GM18502 (cell line): ENCODE results near the gene ACSF3.

ENCODE experiments used
- ATAC-seq: cut with Tn5 transposase; IDR thresholded peaks from one replicate; pipeline ENCODE4 v1.9.1; 2021; ENCODE audit warnings: mild to moderate bottlenecking; ENCODE audit not compliant: unreplicated experiment, poor library complexity

ACSF3 gene

DNA sequence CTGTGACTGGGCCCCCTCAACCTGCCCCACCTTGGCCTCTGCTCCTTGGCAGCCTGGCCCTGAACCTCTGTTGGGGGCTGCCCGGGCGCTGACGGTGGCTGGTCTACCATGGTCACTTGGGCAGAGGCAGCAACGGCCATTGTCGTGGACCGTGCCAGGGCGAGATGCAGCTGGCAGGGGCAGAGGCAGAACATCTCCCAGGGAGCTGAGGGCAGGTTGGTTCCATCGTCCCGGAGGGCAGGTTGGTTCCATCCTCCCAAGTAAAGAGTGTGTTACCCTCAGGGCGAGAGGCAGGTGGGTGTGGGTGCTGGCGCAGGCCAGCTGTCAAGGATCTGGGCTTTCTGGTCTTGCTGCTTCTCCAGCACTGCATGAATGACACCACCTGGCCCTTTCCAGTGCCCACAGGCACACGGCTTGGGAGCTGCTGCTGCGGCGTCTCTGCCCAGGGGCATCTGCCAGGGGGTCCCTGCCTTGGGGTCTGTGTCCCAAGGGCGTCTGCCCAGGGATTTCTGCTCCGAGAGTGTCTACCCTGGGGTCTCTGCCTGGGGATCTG, 12.0 kb downstream of the ACSF3 start:
- ATAC-seq, result no peak

- ATAC-seq, result no peak
Measured at GRCh38 chr16:89106533-89107202, 13.0 kb downstream of the ACSF3 start.

- no peak for ATAC-seq
Measured at GRCh38 chr16:89107203-89107582, 13.5 kb downstream of the ACSF3 start.

DNA sequence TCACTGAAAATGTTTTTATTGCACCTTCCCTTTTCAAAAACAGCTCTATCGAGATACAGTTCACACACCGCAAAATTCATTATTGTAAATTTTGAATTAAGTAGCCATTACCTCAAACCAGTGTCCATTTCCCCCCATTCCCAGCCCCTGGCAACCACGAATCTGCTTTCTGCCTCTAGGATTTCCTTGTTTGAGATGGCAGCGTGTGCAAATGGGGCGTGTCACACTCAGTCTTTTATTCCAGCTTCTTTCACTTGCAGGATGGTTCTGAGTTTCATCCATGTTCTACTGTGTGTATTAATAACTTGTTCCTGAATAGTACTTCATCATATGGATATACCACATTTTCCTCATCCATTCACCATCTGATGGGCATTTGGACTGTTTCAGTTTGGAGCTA, 14.8 kb downstream of the ACSF3 start:
- no peak for ATAC-seq

- no peak for ATAC-seq
Measured at GRCh38 chr16:89110641-89111040, 17.0 kb downstream of the ACSF3 start.

GRCh38 chr16:89111263-89111662, 17.6 kb downstream of the ACSF3 start:
- no peak for ATAC-seq

DNA sequence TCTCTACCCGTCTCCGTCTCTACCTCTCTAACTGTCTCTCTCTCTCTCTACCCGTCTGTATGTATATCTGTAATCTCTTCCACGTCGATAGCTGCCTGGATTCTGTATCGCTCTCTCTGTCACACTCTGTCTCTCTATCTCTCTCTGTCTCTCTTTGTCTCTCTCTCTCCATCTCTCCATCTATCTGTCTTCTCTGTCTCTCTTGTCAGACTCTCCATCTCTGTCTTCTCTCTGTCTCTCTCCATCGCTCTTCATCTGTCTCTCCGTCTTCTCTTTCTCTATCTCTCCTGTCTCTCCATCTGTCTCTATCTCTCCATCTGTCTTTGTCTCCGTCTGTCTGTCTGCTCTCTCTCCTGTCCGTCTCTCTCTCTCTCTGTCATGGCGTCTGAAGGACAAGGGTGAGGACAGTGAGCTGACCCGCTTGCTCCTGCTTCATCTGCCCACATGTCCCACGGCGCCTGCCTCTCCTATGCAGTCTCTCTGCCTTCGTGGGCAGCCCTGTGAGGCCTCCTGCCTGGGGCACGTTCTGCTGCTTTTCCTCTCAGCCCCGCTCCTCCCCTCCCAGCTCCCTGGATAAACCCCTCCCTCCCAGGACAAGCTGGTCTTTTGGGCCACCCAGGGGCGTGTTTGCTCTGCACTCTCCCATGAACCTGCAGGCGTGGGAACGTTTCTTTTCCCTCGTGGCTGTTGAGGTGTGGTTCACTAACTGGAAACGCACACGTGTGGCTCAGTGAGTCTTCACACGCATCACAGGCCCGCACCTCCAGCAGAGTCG, 18.9 kb downstream of the ACSF3 start:
- no peak for ATAC-seq

DNA sequence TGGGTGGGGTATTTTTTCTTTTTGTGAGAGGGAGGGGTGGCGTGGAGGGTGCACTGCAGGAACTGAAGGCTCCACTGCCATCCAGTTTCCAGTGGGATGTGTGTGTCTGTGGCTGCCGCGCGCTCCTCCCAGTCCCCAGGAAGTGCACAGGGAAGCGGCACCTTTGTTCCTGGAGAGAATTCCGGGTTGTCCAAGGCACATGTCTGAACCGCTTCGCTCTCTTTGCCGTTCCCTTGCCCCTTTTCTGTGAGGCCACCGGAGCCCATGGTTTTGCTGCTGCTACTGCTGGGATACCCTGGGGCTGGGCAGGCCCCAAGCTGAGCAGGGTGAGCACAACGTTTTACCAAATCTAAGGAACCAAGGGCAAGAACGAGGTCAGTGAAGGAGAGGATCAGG, 19.5 kb downstream of the ACSF3 start:
- ATAC-seq, result no peak

DNA sequence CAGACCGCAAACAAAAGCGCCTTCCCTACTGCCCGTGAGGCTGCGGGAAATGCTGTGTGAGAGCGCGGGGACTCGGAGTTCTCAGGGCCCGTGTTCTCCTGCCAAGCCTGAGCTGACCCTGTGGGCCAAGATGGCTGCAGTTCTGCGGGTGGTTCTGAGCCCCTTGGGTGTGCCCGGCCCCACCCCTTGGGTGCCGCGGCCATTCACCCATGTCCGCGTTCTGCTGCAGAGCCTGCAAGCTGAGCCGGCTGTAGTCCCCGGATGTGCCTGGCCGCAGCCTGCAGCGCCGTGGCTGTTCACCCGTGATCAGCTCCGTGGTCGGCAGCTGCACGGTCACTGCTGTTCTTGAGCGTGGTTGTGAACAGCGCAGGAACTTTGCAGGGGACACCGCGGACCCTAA, 20.0 kb downstream of the ACSF3 start:
- no peak for ATAC-seq

DNA sequence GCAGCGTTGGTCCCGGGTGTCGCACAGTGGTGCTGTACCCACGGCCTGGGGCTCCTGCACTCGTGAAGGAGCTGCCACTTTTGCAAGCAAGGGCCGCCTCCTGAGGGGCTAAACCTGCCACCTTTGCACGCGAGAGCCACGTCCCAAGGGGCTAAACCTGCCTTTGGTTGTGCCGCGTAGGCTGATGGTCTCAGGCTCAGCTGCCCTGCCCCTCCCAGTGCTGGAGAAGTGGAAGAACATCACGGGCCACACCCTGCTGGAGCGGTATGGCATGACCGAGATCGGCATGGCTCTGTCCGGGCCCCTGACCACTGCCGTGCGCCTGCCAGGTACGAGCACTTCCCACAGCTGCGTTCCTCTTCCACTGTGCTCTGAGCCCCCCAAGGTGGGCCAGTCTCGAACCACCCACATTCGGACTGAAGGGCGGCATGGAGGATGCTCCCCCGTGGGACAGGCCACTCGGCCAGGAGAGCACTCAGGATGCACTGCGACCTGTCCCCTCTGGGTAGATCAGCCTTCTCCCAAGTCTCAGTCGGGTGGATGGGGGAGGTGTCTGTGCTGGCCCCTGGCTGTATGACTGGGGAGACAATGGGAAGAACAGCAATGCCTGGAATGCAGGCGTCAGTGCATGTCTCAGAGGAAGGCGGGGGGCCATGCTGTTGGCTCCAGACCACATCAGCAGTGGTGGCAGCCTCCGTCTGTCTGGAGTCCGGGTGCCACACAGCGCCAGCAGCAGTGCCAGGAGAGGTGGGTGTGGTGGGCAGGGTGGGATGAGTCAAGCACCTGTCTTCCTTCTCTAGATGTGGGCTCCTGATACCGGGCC, 20.7 kb downstream of the ACSF3 start:
- peak; percentile 5 for ATAC-seq

GRCh38 chr16:89115216-89115861, 21.7 kb downstream of the ACSF3 start:
- peak; percentile 85 for ATAC-seq

DNA sequence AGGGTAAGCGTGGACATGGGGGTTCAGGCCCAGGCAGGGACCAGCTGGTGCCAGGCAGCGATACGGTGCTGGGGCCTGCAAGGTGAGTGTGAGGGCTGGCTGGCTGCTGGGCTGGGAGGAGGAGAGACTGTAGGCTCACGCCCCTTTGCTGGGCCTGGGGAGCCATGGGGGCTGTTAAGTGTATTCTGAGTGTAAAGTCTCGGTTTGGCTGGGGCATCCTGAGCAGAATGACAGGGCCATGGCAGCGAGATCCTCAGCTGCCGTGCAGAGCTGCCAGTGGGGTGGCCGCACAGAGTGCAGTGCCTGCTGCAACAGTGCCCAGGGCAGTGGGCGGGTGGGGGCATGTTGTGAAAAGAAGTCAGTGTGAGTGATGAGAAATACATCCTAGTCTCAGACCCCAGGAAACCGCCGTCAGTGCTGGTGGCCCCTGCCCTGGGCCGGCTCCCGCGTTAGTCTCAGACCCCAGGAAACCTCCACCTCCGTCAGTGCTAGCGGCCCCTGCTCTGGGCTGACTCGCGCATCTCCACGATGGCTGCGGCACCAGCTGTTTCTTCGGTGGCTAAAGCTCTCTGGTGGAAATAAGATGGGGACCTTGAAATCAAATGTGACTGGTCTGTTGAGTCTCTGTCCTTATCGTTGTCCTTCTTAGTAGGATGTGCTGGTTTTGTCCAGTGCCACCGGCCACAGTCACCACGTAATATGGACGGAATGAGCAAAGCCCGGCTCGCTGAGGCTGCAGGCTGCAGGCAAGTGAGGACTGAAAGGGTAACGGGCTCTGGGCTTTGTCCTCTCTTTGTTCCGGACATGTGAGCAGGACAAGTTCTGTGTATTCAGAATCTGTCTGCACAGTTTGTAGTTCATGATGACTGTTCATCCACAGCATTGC, 22.9 kb downstream of the ACSF3 start:
- ATAC-seq, result no peak

DNA sequence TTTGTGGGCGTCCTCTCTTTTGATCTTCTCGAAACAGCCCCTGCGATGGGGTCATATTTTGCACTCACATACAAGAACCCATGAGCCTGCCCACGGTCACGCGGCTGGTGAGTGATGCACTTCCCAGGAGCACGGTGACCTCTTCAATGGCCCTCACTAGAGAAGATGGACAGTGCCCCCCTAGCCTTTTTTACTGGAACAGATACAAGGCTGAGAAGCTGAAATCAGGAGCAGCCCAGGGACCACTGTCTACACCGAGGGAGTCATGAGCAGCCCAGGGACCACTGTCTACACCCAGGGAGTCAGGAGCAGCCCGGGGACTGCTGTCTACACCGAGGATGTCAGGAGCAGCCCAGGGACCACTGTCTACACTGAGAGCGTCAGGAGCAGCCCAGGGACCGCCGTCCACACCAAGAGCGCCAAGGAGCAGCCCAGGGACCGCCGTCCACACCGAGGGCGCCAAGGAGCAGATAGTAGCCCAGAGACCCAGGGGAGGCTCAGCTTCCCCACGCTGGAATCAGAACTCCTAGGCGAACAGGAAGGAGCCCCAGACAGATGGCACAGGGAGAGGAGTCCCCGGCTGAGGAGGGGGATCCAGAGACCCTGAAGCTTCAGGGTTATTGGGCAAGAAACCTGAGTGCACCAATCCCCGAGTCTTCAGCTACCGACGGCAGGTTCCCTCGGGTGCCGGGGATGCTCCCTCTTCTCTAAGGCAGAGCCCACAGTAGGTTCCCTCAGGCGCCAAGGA, 23.7 kb downstream of the ACSF3 start:
- no peak for ATAC-seq

DNA sequence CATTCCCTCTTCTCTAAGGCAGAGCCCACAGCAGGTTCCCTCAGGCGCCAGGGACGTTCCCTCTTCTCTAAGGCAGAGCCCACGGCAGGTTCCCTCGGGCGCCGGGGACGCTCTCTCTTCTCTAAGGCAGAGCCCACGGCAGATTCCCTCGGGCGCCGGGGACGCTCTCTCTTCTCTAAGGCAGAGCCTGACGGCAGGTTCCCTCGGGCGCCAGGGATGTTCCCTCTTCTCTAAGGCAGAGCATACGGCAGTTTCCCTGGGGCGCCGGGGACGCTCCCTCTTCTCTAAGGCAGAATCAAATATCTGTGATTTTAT, 24.3 kb downstream of the ACSF3 start:
- ATAC-seq, result no peak

- no peak for ATAC-seq
Measured at GRCh38 chr16:89118361-89119165, 24.9 kb downstream of the ACSF3 start.

- no peak for ATAC-seq
Measured at GRCh38 chr16:89119166-89119621, 25.5 kb downstream of the ACSF3 start.

DNA sequence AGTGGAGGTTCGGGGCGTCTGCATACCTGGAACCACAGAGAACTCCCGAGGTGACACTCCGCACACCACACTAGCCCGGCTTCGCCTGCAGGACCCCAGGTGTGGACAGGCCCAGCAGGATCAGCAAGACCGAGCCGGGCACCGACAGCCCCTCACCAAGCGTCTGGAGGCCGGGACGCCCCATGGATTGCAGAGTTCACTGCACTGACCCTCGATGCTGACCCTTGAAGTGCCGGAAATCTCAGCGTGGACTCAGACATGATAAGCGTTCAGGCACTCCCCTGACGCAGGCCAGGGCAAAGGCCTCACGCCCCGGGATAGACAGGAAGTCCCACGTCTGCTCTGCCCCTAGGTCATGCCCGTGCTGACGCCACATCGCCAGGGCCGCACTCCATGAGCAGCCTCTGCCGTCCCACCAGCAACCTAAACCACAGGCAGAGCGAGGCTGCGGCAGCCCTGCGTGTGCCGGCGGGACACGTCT, 26.0 kb downstream of the ACSF3 start:
- ATAC-seq, result no peak

GRCh38 chr16:89120281-89120680, 26.6 kb downstream of the ACSF3 start:
- no peak for ATAC-seq
